Right forelimb (tissue), 1 donor: ENCODE measurements around the gene CADPS.

Experiments
- DNase-seq: peaks from one replicate; pipeline ENCODE4 v3.0.0-alpha.2; 2018

The CADPS gene

DNA sequence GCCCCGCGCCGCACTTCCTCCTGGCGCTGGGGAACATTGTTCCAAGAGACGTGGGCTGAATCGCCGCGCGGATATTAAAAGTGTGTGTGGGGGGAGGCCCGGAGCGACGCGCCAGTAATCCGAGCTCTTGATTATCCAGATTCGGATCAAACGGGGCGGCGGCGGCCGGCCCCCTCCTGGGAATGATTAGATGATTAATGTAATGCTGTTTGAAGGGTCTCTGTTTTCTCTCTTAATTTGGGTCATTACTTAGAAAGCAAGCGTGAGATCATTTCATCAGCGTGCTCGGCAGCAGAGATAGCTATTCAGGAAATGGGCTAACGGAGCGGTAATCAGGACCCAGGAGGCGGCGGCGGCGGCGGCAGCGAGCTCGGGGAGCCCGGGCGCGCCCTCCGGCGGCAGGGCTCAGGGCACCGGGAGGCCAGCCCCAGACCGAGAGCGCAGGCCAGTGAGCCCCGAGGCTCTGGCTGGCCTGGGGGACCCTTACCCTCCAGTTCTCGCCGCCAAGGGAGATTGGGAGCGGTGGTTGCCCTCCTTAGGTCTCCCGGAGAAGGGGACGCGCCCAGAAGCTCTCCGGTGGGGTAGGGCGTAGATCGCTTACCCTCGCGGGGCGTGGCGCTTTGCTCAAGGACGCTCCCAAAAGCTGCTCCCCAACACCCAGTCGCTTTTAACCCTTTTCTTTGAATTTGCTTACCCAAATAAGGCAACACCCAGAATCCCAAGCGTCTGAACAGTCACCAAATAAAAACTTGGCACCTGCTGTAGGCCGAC, 506.3 kb downstream of the CADPS start:
- no peak for DNase-seq

DNA sequence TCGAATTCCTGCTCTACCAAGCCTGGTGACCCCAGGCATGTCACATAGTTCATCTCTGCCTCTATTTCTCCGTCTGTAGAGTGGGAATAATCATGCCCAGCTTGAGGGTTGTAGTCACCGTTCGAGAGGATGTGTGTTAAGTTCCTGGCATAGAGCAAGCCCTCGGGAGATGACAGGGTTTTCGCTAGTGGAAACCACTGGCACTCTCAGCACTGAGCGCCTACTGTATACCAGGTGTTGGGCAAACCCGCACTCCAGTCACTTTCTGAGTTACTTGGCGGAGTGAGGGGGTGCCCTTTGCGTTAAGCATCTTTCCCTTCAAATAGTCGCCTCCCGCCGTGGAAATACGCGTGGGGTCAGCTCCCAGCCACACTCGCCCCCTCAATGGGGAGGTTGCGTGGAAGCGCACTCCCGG, 506.9 kb downstream of the CADPS start:
- no peak for DNase-seq

DNA sequence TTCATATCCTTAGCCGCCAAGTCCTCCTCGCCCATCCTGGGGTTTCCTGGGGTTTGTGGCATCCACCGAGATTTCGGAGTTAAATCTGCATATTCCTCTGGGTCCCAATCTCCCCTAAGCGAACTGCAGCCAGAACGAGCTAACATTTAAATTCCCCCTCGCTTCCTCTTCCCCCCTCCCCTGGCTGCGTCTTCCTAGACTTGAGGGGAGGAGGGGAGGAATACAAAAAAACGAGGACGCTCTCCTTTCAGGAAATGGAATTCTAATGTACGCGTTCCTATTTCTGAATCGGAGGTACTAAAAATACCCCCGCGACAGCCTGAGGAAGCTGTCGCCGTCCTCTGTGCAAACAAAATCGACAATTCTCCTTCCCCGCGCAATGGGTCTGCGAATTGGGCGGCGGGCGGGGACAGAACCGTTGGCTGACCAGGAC, 507.4 kb downstream of the CADPS start:
- no peak for DNase-seq

DNA sequence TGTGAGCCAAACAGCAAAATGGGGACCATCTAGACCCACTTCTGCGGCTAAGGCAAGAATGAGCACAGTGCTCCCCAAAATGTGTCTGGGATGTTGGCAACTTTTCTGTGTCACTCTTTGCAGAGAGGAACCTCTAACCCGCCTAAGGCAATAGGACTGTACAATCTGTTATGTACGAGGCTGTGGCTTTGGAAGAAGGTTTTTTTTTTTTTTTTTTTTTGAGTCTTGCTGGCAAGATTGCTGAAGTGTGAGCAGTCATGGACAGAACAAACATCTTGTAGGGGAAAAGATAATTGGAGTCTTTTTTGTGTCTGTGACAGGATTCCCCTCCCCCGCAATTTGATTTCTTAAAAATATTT, 509.1 kb downstream of the CADPS start:
- DNase-seq = no peak

DNA sequence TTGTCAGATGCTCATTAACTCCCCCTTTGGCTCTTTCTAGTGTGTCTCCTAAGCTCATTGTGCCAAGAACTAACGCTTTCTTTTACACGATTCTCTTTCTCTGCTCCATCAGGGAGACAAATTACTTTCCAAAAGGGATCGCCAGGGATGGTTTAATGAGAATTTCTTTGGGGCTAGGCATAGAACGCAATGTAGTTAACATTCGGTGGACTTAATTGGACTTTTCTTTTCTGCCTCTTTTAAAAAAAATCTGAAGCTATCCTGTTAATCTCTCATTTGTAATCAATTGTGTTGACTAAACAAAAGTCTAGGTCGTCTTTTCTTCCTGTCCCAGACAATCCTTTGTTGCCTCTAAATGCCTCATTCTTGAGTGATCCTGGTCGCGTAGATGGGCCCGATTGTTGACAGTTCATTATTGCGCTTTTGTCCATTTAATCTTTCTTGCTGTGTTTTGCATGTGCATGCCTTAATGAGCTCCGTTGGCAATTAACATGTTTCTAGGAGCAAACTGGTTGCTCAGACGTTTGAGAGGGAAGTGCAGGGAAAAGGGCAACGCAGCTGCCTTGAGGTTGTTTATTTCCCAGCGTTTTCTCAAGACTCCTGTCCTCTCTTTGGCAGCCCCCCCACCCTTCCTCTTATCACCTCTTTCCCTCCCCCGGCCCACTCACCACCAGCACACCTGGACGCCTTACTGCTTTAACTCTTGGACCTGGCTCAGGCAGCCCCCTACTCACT, 509.7 kb downstream of the CADPS start:
- DNase-seq = no peak

DNA sequence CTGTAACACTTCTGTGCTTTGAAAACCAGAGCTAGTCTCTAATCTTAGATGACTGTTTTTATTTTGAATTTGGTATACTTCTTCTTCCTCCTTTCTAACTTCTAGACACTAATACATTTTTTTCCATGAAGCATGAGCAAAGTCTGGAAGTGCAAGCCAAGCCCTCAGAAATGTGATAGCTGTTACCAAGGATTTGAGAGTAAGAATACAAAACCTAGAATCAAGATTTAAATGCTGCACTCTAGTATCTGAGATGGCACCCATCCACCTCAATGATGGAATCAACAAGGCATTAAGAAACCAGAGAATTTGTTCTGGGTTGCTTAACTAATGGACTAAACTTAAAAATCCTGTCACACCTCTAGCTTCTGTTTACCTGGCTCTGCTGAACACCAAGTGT, 511.0 kb downstream of the CADPS start:
- no peak for DNase-seq

DNA sequence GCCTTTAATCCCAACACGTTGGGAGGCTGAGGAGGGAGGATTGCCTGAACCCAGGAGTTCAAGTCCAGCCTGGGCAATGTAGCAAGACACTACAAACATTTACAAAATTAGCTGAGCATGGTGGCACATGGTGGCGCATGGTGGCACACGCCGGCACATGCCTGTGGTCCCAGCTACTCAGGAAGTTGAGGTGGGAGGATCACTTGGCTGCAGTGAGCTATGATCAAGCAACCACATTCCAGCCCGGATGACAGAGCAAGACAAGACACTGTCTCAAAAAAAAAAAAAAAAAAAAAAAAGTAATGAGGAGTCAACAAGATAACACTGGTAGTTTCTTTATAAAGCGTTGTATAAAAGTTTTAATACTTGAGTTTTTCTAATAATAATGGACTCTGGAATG, 511.9 kb downstream of the CADPS start:
- DNase-seq = no peak

DNA sequence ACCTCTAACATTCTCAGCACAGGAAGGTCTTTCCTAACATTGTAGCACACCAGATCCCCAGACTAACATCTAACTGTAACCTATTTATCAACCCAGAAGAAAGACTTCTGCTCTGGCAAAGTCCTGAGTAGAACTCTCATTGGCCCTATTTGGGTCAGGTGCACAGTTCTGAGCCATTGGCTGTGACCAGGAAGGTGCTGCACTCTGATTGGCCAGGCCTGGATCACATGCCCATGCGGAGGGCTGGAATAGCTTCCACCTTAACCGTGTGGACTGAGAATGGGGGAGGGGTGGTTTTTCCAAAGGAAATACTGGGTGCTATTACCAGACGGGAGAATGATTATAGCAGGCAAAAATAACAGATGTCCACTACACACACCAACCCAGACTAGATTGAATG, 513.4 kb downstream of the CADPS start:
- DNase-seq = no peak

DNA sequence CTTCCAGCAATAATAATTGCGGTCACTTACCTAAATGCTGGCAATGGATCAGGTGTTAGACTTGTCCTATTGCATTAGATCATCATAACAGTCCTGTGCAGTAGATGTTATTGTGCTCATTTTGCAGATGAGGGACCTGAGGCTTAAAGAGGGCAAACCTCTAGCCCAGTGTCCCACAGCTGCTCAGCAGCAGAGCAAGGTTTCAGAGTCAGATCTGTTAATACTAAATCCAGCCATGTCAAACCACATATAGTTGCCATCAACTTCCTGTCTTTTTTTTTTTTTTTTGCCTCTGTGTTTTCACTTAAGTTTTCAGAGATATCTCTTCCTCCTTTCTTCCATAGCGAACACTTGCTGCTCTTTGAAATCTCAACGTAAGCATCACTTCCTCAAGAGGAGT, 514.0 kb downstream of the CADPS start:
- no peak for DNase-seq

DNA sequence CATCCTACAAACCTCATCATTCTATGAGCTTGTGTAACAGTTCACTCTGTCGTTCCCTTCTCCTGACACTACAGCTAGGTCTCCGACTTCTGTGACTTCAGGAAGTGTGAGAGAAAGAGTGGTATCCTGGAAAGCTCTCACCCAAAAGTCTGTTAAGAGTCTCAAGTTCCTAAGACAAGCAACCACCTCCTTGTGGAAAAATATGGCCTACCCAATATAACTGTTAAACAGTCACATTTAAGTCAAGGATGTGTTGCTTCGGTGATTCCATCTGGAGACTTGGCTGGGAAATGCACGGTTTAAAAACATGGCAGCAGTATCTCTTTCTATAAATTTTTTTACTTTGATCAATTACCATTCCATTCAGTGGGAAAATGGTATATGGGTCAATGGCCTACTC, 515.7 kb downstream of the CADPS start:
- no peak for DNase-seq

DNA sequence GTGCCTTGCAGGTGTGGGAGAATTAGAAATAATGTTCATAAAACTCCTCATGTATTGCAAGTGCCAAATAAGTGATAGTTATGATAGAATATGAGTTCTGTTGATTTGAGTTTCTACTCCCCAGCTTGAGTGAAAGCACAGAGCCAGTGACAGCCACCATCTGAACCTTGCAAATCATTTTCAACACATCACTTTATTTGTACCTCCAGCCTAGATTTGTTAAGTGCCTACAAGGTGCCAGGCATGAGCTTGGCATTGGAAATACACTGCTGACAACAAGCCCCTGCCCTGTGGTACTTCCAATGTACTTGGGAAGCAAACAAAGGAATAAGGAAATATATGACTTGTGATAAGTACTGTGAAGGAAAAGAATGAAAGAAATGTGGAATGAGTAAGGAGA, 518.9 kb downstream of the CADPS start:
- DNase-seq = no peak

DNA sequence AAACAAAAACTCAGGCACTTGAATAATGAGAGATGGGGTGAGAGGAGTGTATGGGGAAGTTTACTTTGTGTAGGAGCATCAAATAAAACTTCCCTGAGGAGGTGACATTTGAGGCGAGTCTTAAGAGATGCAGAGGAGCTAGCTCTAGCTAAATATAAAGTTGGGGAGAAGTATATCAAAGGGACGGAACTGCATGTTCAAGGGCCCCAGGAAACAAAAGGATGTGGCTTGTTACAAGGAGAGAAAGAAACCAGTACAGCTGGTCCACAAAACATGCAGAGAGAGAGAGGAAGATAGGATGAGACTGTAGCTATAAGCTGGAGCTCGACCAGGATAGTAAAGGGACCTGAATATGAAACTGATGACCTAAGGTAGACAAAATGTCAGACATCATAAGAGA, 519.5 kb downstream of the CADPS start:
- no peak for DNase-seq
